Measurements from ENCODE around the gene HABP4.
A peak's percentile ranks its signal among the peaks of the same experiment; 100 is the strongest.

HABP4 gene

DNA sequence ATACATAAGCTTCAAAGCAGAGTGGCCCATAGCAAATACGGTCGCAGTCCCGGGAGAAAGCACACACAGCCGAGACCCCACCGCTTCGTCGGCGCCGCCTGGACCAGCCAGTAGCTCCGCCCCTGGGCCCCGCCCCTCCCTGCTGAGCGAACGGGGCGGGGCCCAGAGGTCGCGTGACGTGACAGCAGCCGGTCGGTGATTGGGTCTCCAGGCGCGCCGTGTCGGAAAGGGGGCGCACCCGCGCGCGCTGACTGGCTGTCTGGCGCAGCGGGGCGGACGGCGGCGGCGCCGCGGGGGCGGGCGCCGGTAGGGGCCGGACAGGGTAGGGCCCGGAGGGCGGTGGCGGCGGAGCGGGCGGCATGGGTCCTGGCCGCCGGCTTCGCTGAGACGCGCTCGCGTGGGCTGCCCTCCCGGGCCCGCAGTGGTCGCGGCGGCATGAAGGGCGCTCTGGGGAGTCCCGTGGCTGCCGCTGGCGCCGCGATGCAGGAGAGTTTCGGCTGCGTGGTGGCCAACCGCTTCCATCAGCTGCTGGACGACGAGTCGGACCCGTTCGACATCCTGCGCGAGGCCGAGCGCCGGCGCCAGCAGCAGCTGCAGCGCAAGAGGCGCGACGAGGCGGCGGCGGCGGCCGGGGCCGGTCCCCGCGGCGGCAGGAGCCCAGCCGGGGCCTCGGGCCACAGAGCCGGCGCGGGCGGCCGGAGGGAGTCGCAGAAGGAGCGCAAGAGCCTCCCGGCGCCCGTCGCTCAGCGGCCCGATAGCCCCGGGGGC lies at the start of gene HABP4:
Gene HABP4 (plus strand): TSS at position 325 of the 768 bp plus-strand sequence. CDS start 111 bp downstream, at position 436.
- peak; percentile 92 for DNase-seq (ENCODE audit: low spot score)

GRCh38 chr9:96408409-96409280 lies 41.3 kb upstream of the HABP4 start:
- DNase-seq (ENCODE audit: low spot score): peak; percentile 32

- DNase-seq (ENCODE audit: low spot score): no peak
These were observed 38.7 kb upstream of the HABP4 start for GRCh38 chr9:96411129-96411838.

GRCh38 chr9:96412174-96412913 lies 37.6 kb upstream of the HABP4 start:
- no peak for DNase-seq (ENCODE audit: low spot score)

DNA sequence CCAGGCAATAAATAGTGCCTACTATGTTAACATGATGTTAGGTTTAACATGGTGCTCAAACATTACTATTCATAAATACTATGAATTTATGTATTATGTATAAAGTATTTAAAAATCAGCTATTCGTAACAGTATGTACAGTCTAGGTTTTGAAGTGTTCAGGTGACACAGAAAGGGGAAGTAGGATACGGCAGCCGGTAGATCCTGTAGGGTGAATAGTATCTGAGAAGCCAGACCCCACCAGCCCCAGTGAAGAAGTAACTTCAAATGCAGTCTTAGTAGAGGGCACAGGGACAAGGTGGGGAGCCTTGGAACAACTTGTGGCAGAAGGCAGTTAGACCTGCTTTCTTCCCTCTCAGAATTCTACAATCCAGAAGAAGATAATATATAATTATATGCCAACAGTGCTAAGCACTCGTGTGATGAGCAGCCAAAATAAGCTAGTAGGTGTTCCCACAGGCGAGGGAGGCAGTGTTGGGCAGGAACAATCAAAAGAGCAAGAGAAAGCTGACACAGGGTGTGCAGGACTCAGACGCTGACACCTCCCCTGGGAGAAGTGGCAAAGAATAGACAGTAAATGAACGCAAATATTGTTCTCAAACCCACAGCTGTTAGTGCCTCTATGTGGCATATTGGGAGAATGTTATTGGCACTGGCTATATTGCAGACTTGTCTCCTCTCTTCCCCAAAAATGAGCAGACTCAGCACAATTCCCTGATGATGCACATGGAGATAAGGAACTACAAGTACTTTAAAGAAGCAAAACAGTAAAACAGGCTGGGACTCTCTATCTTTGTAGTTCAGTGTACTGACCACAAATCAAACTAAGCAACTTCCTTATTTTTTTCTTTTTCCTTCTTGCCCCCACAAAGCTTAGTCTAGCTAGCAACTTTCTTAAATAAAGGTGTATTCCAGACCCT lies 36.4 kb upstream of the HABP4 start:
- no peak for DNase-seq (ENCODE audit: low spot score)

DNA sequence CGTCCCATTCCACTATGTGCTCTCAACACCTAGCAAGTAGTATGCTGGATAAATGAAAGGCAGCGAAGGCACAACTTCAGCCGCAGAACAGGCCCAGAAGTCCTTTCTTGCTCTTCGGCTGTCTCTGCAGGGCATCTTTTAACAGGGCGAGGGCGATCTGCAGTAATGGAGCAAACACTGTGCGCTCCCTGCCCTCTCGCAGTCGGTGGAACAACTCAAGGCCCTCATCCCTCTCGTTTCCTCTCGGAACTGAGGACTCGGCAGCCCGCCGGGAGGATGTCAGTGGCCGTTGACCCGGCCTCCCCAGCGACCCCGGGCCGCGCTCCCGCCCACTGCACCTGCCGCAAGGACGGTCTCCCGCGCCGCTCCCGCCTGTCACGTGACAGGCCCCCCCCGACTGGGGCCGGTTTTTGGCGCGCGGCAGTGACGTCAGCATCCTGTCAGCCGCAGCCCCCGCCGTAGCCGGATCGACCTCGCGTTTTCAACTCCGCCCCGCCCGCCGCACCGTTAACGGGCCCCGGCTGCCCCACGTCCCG lies 32.9 kb upstream of the HABP4 start:
- DNase-seq (ENCODE audit: low spot score): peak; percentile 89

DNA sequence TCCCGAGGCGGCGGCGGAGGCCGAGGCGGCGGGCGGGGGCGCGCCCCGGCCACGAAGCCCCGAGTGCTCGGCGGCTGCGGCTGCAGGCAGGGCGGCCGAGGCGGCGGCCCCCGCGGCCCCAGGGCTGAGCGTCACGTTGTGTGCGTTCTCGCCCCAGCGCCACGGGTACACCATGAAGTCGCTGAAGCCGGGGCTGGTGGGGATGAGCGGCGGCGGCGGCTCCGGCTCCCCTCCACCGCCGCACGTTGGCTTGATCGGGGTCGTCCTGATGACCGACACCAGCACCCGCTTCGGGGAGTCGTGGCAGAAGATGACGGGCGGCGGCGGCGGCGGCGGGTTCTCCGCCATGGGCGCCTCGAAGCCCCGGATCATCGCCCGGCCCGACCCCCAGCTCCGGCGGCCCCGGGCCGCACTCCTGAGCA lies 32.3 kb upstream of the HABP4 start:
- no peak for DNase-seq (ENCODE audit: low spot score)

DNA sequence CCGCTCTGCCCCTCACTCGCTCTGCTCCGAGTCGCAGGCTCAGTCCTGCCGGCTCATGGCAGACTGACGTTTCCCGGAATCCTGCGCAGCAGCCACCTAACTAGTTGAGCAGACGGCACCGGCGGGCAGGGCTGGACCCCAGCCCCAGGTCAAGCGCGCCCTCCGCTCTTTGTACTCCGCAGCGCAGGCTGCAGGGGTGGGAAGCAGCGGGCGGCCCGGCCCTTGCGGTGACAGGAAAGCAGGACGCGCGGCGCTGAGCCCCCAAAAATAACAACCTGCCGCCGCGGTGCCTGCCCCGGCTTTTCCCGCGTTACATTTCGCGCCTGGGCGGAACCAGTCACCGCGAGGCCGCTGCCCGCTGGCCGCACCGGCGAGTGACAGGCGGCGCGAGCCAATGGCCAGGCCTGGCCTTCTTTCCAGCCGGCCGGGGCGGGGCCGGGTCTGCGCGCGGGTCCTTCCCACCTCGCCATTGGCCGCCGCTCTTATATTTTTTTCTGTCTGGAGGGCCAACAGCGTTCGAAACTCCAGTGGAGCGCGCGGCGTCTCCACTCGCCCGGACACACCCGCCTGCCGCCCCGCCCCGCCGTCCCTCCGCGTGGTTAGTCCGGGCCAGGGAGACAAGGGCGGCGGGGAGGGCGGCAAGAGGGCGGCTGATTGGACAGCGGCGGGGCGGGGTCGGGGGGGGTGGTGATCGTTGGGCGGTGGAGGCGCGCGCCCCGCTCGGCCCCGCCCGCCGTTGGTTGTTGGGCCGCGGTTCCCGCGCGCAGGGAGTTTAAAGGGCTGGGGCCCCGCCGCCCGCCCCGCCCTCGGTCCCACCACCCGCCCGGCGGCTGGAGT lies 31.7 kb upstream of the HABP4 start, which contains the start of gene ZNF367:
Gene ZNF367 (minus strand): TSS at position 288 of the 837 bp plus-strand sequence. CDS start 338 bp downstream, outside the sequence.
- DNase-seq (ENCODE audit: low spot score): peak; percentile 90

DNA sequence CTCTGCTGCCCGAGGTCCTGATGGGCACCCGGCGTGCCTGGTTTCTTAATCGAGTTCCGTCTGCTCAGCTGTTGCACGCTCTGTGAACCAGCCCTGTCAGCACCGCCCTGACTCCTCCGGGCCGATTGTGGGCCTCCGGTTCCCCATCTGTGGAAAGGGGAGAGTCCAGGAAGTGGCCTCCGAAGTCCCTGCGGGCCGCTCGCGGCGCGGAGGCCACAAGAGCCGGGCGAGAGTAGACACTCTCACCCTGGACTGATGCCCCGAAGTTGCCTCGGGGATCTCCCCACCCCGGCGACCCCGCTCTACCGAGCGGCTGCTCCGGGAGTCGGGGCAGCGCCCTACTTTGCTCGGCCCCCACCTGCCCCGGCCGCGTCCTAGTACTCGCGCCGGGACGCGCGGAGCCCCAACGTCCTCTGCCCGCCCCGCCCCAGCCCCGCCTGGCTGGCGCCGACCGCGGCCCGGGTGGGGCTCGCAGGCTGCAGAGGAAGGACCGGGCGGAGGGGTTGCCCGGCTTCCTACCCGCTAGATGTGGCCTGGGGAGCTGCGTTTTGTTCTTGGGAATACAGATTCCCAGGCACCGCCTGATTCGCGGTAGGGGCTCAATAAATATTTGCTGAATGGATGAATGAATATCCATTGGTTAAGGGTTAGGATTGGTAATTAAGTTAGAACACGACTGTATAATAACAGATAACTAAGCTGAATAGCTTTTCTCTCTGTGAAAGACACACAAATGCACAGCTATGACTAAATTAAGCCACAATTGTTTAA lies 30.9 kb upstream of the HABP4 start:
- peak; percentile 53 for DNase-seq (ENCODE audit: low spot score)

DNA sequence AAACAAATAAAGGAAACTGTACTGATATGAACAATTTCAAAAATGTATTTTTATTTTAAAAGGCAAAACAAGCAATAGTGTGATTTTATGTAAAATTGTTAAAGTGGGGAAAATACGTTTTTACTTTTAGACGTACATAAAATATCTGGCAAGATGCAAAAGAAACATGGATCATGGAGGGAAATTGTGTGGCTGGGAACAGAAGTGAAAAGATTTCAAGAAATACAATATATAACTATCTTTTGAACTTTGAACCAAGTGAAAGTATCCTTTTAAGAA lies 30.3 kb upstream of the HABP4 start:
- no peak for DNase-seq (ENCODE audit: low spot score)

- DNase-seq (ENCODE audit: low spot score): peak; percentile 73
These were observed 29.3 kb upstream of the HABP4 start for GRCh38 chr9:96420468-96421219.

DNA sequence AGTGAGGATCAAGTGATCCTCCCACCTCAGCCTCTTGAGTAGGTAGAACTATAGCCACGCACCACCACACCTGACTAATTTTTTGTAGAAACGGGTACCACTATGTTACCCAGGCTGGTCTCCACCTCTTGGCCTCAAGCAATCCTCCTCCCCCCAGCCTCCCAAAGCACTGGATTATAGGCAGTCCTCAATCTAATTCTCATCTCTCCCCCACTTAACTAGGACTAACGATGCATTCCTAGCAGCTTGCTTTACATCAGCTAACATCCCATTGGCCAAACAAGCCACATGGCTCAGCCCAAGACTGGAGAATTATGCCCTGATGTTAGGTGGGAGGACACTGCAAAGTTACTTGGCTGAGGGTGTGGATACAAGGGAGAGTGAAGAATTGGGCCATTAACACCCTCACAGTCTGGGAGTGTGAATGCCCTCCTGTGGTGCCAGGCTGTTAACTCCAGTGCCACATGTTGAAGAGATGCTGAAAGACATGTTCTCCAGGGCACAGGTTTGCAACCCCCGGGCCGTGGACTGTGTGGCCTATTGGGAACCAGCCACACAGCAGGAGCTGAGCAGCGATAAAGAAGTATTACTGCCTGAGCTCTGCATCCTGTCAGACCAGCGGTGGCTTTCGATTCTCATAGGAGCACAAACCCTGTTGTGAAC lies 26.5 kb upstream of the HABP4 start:
- DNase-seq (ENCODE audit: low spot score): no peak

- no peak for DNase-seq (ENCODE audit: low spot score)
These were observed 26.0 kb upstream of the HABP4 start for GRCh38 chr9:96423985-96424336.

- no peak for DNase-seq (ENCODE audit: low spot score)
These were observed 24.3 kb upstream of the HABP4 start for GRCh38 chr9:96425500-96426169.

DNA sequence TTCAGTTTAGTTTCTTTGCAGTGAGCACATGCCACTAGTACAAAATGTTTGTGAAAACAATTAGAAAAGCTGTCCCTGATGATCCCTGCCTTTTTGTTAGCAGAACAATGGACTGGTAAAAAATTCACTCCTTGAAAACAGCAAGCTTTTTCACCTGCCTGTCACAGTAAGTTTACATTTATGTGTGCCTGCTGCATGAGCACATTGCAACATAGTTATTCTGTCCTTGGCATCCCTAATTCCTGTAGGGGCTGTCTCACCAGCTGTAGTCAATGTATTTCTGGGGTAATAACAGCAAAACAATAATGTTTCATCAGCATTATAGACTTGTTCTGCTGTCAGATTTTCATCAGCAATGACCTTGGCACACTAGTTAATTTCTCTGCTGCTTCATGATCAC lies 20.2 kb upstream of the HABP4 start:
- DNase-seq (ENCODE audit: low spot score): no peak

DNA sequence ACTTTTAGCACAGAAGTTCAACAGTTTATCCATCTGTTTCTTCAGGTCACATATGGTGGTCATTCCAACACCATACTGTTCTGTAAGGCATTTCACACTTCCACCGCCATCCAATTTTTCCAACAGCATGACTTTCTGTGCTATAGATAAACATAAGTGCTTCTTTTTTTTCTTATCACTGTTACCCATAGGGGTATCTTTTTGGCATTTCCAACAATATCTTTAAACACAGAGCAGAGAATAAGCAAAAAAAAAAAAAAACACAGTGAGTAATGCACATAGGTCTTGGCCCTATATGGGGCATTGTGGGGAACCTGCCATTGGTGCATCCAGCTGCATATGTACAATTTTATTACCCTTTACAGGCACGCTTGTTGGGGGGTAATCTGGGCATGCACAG lies 19.6 kb upstream of the HABP4 start:
- DNase-seq (ENCODE audit: low spot score): no peak

DNA sequence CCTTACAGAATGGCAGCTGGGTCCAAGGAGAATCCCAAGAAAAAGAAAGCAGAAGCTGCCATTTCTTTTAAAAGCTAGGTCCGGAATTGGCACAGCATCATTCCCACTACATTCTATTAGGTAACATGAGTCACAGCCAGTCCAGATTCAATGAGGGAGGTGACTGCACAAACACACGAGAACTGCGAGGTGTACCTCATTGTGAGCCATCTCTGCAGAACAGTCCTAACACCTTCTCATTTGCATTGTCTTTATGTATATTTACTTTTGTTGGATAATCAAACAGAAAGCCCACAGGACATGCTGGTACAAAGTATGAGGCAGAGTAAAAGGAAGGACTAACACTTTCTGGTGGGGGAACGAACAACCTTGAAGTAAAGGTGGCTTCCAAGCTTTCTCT lies 14.6 kb upstream of the HABP4 start:
- DNase-seq (ENCODE audit: low spot score): no peak
